ENCODE data around the gene PLEKHA3.

GRCh38 chr2:178474560-178474959, 5.7 kb upstream of the PLEKHA3 start:
- TF ChIP-seq CTCF (IDR thresholded peaks at IDR 0.05): no peak
- TF ChIP-seq POLR2A (IDR thresholded peaks at IDR 0.05): no peak
